ENCODE results near the gene ADGRA3.

DNA sequence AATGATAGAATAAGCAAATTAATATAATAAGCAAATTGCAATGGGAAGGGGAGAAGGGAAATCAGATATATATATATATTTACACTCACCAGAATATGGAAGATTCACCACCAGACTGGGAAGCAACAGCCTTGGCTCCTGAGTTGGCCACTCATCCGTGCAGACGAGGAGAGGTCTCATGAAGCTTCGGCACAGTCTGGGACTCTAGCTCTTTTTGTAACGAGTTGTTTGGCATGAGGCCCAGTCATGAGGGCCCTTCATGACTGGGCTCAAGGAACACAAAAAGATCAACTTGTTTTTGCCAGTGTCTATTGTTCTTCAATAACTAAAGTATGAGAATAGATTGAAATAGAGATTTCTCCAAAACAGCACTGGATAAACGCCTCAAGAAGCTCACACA lies 176.4 kb downstream of the ADGRA3 start:
- TF ChIP-seq, protein P1, sequence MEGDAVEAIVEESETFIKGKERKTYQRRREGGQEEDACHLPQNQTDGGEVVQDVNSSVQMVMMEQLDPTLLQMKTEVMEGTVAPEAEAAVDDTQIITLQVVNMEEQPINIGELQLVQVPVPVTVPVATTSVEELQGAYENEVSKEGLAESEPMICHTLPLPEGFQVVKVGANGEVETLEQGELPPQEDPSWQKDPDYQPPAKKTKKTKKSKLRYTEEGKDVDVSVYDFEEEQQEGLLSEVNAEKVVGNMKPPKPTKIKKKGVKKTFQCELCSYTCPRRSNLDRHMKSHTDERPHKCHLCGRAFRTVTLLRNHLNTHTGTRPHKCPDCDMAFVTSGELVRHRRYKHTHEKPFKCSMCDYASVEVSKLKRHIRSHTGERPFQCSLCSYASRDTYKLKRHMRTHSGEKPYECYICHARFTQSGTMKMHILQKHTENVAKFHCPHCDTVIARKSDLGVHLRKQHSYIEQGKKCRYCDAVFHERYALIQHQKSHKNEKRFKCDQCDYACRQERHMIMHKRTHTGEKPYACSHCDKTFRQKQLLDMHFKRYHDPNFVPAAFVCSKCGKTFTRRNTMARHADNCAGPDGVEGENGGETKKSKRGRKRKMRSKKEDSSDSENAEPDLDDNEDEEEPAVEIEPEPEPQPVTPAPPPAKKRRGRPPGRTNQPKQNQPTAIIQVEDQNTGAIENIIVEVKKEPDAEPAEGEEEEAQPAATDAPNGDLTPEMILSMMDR (IDR thresholded peaks at IDR 0.05) = no peak
- TF ChIP-seq, protein P2, sequence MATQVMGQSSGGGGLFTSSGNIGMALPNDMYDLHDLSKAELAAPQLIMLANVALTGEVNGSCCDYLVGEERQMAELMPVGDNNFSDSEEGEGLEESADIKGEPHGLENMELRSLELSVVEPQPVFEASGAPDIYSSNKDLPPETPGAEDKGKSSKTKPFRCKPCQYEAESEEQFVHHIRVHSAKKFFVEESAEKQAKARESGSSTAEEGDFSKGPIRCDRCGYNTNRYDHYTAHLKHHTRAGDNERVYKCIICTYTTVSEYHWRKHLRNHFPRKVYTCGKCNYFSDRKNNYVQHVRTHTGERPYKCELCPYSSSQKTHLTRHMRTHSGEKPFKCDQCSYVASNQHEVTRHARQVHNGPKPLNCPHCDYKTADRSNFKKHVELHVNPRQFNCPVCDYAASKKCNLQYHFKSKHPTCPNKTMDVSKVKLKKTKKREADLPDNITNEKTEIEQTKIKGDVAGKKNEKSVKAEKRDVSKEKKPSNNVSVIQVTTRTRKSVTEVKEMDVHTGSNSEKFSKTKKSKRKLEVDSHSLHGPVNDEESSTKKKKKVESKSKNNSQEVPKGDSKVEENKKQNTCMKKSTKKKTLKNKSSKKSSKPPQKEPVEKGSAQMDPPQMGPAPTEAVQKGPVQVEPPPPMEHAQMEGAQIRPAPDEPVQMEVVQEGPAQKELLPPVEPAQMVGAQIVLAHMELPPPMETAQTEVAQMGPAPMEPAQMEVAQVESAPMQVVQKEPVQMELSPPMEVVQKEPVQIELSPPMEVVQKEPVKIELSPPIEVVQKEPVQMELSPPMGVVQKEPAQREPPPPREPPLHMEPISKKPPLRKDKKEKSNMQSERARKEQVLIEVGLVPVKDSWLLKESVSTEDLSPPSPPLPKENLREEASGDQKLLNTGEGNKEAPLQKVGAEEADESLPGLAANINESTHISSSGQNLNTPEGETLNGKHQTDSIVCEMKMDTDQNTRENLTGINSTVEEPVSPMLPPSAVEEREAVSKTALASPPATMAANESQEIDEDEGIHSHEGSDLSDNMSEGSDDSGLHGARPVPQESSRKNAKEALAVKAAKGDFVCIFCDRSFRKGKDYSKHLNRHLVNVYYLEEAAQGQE (IDR thresholded peaks at IDR 0.05; ENCODE audit: insufficient read depth in 1 of 2, low read depth in 2 of 2, low read length in 1 of 2) = no peak
- no peak for TF ChIP-seq POLR2AphosphoS5 (IDR thresholded peaks at IDR 0.05; ENCODE audit: low read depth, low read length)
